Measurements from ENCODE around the gene ZIC3. TPM values are rescaled to one million over a fixed set of nuclear protein-coding genes. Genes with fewer than 3 reads are reported as not detected.

The ZIC3 gene
- total RNA-seq = not detected
- under 1 TPM in 1 of 2 donors, not detected in 1; 0.04 TPM for polyA plus RNA-seq
- long read RNA-seq, donor 1 = 0 reads
- long read RNA-seq, donor 2 = 0 reads
- long read RNA-seq, donor 3 = 0 reads

GRCh38 chrX:137565921-137566745, at the start of gene ZIC3:
TSS of gene ZIC3 (plus strand) at chrX:137566127. CDS start at chrX:137566692, 565 bp downstream.
- Histone ChIP-seq H3K36me3 (no peaks in the 10 kb centered on the region), H3K4me1 (ENCODE audit: insufficient read depth) (no peaks in the 10 kb centered on the region), H3K27me3 (no peaks in the 10 kb centered on the region), H3K27ac (no peak within 1 kb of the TSS), H3K4me3 (peak within 1 kb of the TSS; percentile 41), H3K9me3 (no peaks in the 10 kb centered on the region)
- TF ChIP-seq CTCF (IDR thresholded peaks at IDR 0.05) (no peak), POLR2A (IDR thresholded peaks at IDR 0.05) (no peak), EP300 (IDR thresholded peaks at IDR 0.05) (no peak)
- intact Hi-C loops (cut with DNase I) = no loop called here
- 29 to 40% (median 36%) methylated on average over 44 to 69 of the region's 69 CpGs for WGBS, 3 donors
- peak in 3 of 5 donors; percentile 33 to 52 (median 41) for DNase-seq

- Histone ChIP-seq H3K4me3 (no peak overlapping the region), H3K9me3 (no peaks in the 10 kb centered on the region), H3K36me3 (no peaks in the 10 kb centered on the region), H3K27ac (no peak overlapping the region), H3K4me1 (ENCODE audit: insufficient read depth) (no peaks in the 10 kb centered on the region), H3K27me3 (no peaks in the 10 kb centered on the region)
- WGBS, 3 donors = 51 to 60% (median 55%) methylated on average over 3 of the region's 3 CpGs
- DNase-seq = no peak
- TF ChIP-seq CTCF (IDR thresholded peaks at IDR 0.05) (no peak), EP300 (IDR thresholded peaks at IDR 0.05) (no peak), POLR2A (IDR thresholded peaks at IDR 0.05) (no peak)
- intact Hi-C loops (cut with DNase I) = no loop called here
Observed at GRCh38 chrX:137519459-137519858, 46.5 kb upstream of the ZIC3 start.

GRCh38 chrX:137545711-137546651, 19.9 kb upstream of the ZIC3 start:
- 27 to 30% (median 28%) methylated on average over 45 of the region's 45 CpGs for WGBS, 3 donors
- intact Hi-C loops (cut with DNase I) = no loop called here
- H3K27ac ChIP-seq = no peak overlapping the region
- DNase-seq = no peak
- no peaks in the 10 kb centered on the region for H3K4me1 ChIP-seq (ENCODE audit: insufficient read depth)
- no peaks in the 10 kb centered on the region for H3K27me3 ChIP-seq
- no peaks in the 10 kb centered on the region for H3K36me3 ChIP-seq
- peaks cover 0 to 5% of the 10 kb centered on the region in 2 donors for H3K9me3 ChIP-seq
- H3K4me3 ChIP-seq = no peak overlapping the region
- TF ChIP-seq CTCF (IDR thresholded peaks at IDR 0.05) (no peak), EP300 (IDR thresholded peaks at IDR 0.05) (no peak), POLR2A (IDR thresholded peaks at IDR 0.05) (no peak)

- no peaks in the 10 kb centered on the region for H3K27me3 ChIP-seq
- TF ChIP-seq EP300 (IDR thresholded peaks at IDR 0.05) (no peak), POLR2A (IDR thresholded peaks at IDR 0.05) (no peak), CTCF (IDR thresholded peaks at IDR 0.05) (no peak)
- no peaks in the 10 kb centered on the region for H3K36me3 ChIP-seq
- H3K9me3 ChIP-seq = peaks cover 0 to 5% of the 10 kb centered on the region in 2 donors
- intact Hi-C loops (cut with DNase I) = no loop called here
- no peaks in the 10 kb centered on the region for H3K4me1 ChIP-seq (ENCODE audit: insufficient read depth)
- 23 to 34% (median 27%) methylated on average over 26 to 28 of the region's 28 CpGs for WGBS, 3 donors
- H3K4me3 ChIP-seq = no peak overlapping the region
- H3K27ac ChIP-seq = no peak overlapping the region
- DNase-seq = no peak
Observed at GRCh38 chrX:137547291-137547690, 18.6 kb upstream of the ZIC3 start.
